DOHH2 (cell line): ENCODE results near the gene DAGLA.

ENCODE experiments used
- CTCF ChIP-seq: fragments of 200-600 bp; sonication (generic); IDR thresholded peaks from one replicate; pipeline ENCODE4 v1.5.1; 2014; ENCODE audit warnings: antibody characterized with exemption, mild to moderate bottlenecking, low read depth, low read length; ENCODE audit not compliant: poor library complexity, severe bottlenecking
- EZH2phosphoT487 ChIP-seq: fragments of 200-600 bp; sonication (generic); IDR thresholded peaks from 2 replicates; pipeline ENCODE4 v1.6.1; 2017; ENCODE audit warnings: borderline replicate concordance, mild to moderate bottlenecking, antibody characterized with exemption, low read length, moderate library complexity, mixed read lengths

DNA sequence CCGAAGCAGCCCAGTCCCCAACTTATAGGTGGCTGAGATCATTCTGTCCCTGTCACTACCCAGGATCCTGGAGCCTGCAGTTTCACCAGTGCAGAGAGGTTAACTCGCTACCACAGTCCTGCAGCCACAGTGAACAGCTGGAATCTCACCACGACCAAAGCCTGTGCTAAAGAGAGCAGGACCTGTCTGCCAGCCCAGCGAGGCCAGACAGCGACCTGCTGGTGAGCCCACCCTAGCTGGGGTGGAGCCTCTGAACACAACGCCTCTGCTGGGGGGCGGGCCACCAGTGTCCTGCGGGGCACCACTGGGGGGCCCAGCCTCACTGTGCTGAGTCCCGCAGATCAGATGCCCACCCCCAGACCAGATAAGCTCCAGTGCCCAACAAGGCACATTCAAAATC, 33.3 kb downstream of the DAGLA start:
- TF ChIP-seq CTCF (no peak), EZH2phosphoT487 (no peak)
